EH (cell line): ENCODE measurements around the gene STUM.
"Not testable (repeated sequence)": the region's sequence is repeated elsewhere in the genome, so short reads cannot be mapped to it uniquely, and the experiment has no call there.

Experiments used
- DNase-seq: peaks from one replicate; pipeline ENCODE4 v3.0.0-alpha.2; 2015; ENCODE audit warnings: low read depth

The STUM gene

DNA sequence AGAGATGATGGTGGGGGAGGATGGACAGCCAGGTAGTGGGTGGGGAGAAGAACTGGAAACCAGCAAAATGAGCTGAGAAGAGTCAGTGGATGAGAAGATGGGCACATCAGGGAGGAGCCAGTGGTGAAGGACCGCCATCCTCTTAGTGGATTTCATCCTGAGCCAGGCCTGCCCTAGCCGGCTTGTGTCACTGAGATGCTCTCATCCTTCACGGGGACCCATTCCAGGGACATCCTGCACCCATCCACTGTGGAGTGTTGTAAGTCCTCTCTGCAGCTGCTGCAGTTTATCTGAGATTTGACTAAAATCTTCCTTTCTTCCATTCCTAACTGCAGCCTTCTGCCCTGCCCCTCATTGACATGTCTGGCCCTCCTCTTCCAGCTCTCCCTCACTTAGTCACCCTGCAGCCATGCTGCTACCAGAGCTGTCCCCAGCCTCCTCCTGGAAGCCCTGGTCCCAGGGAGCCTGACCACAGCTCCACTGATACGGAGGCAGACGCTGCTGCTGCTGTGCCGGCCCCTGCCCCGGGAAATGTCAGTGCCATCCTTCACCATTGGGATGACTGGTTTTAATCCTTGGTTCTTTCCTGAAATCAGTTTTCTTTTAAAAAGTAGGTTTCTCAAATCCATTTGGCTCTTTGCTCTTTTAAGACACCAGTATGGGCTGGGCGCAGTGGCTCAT, 33.2 kb downstream of the STUM start:
- no peak for DNase-seq

DNA sequence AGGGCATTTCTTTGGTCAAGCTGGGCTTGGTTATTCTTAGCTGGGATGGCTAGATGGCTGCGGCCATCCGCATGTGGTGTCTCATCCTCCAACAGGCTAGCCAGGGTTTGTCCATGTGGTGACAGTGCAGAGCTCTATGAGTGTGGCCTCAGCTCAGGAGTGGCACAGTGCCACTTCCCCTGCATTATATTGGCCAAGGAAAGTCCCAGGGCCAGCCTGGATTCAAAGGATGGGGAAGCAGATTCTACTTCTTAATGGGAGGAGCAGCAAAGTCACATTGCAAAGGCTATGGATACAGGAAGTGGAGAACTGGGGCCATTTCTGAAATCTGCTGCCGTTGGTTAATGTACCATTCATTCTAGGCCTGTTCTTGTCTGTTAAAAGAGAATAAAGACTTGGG, 34.4 kb downstream of the STUM start:
- DNase-seq, result no peak

- no peak for DNase-seq
These were observed 35.6 kb downstream of the STUM start for GRCh38 chr1:226584164-226584563.

- DNase-seq, result no peak
These were observed 37.6 kb downstream of the STUM start for GRCh38 chr1:226586116-226586515.

- no peak for DNase-seq
These were observed 38.3 kb downstream of the STUM start for GRCh38 chr1:226586650-226587422.

- DNase-seq, result peak; percentile 9
These were observed 39.9 kb downstream of the STUM start for GRCh38 chr1:226588484-226588883.

- DNase-seq, result peak; percentile 16
These were observed 40.6 kb downstream of the STUM start for GRCh38 chr1:226589008-226589733.

- DNase-seq, result no peak
These were observed 42.0 kb downstream of the STUM start for GRCh38 chr1:226590614-226591013.

GRCh38 chr1:226593541-226593940, 45.0 kb downstream of the STUM start:
- DNase-seq, result no peak

GRCh38 chr1:226596531-226597165, 48.1 kb downstream of the STUM start:
- DNase-seq, result no peak

DNA sequence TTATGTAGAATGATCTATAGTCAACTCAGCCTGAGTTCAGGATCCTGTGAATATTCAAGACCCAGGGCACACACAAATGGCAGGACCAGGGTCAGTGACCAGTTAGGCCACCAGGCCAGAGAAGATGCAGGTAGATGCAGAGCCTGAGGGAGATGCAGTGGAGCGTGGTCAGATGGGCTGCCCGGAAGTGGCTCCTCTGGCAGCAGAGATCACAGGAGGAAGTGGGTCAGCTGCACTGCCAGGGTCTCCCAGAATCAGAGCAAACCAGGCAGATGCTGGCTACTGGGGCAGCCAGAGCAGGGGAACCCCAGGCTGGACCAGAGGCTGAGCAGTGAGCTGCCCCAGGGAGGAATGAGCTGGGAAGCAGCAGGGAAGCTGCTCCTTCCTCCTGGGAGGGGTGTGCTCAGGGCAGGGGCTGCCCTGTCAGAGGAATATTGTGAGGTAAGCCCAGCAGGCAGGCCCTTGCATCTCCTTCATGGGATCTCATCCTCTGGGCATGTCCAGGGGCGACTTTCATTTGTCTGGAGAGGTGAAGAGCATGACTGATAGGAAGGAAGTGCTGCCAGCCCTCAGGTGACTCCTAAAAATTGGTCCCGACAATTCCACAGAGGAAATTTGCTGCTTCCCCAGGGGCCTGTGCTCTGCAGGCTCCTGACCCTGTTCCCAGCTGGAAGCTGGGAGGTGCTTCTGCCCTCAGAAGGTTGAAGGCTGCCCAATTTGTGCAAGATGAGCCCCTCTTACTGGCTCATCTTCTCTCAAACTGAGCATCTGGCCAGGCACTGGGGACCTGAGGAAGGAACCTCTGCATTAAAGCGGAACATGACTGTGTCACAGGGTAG, 49.3 kb downstream of the STUM start:
- DNase-seq, result no peak

GRCh38 chr1:226598455-226598849, 49.9 kb downstream of the STUM start:
- DNase-seq, result peak; percentile 15

- not testable (repeated sequence) for DNase-seq
These were observed 50.4 kb downstream of the STUM start for GRCh38 chr1:226598955-226599354.

DNA sequence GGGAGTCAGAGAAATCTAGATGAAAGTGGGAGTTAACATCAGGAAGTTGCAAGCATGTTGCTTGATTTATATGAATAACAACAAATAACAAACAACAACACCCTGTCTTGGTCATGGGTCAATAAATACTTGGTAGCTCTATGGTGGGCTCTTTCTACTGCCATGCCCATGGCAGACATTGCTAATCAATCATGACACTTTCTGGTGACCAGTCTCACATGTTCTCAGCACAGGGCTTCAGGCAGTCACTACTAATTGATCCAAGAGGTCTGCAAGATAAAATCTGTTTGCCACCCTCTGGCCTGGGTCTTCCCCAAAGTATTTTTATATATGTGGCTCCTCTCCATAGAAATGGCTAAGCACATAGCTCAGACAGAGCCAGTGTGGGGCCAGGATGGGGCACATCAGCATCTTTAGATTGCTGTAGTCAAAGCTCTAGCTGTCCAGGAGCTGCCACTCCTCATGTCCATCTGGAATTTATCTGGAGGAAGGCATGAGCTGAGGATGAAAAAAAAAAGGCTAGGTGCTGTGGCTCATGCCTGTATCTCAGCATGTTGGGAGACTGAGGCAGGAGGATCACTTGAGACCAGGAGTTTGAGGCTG, 51.2 kb downstream of the STUM start:
- no peak for DNase-seq

DNA sequence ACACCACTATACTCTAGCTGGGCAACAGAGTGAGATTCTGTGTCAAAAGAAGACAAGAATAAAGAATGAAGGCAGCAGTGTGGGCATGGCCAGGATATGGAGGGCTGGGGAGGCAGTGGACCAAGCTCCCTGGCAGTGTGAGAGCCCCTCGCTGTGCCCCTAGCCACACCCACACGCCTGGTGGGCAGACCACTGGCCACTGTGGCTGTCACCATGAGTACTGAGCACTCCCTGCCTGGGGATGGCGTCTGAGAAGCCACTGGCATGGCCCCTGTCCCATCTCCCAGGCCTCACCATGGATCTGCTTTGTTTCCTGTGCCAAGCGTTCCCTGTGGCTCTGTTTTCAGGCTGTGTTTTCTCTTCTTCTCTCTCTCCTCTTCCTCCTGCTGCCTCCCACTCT, 51.7 kb downstream of the STUM start:
- no peak for DNase-seq

DNA sequence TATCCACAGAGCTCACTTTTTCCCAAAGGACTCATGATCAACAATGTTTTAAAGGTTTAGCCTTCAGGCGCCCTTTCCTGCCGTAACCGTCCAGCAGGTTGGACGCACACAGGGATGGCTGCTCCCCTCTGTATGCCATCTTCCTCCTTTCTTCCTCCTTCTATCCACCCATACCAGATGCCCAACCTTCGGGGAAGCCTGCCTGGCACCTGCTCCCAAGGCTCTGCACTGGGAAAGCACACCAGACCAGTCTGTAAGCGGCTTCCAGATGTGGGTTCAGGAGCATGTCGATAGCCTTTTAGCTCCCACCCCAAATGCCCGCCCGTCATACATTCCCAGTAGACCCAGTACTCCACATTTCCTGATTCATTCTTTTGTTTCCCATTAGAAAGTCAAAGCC, 52.9 kb downstream of the STUM start:
- no peak for DNase-seq

GRCh38 chr1:226602186-226603021, 53.8 kb downstream of the STUM start:
- peak; percentile 82 for DNase-seq

- peak; percentile 76 for DNase-seq
These were observed 54.7 kb downstream of the STUM start for GRCh38 chr1:226603022-226603857.

- DNase-seq, result no peak
These were observed 55.4 kb downstream of the STUM start for GRCh38 chr1:226603858-226604559.
